ENCODE data around the gene BTNL2.

Gene BTNL2

DNA sequence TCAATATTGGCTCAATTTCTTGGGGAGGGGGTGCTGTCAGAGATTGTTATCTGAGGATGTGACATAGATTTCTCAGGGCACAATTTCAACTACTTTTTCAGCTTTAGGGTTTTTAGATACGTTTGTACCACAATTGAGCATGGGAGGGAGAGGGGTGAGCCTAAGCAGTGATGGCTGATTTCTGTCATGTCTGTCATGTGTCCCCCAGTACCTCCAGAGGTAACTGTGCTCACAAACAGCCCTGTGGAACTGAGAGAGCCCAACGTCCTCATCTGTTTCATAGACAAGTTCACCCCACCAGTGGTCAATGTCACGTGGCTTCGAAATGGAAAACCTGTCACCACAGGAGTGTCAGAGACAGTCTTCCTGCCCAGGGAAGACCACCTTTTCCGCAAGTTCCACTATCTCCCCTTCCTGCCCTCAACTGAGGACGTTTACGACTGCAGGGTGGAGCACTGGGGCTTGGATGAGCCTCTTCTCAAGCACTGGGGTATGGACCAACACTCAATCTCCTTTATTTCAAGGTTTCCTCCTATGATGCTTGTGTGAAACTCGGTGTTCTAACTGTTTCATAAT lies 36.1 kb upstream of the BTNL2 start:
- Histone ChIP-seq H3K4me1 (no peaks in the 10 kb centered on the region), H3K4me3 (no peak overlapping the region), H3K9me3 (no peaks in the 10 kb centered on the region), H3K27ac (no peak overlapping the region), H3K27me3 (peaks cover 0 to 8% of the 10 kb centered on the region in 2 donors), H3K36me3 (no peaks in the 10 kb centered on the region)
- TF ChIP-seq, protein P1, sequence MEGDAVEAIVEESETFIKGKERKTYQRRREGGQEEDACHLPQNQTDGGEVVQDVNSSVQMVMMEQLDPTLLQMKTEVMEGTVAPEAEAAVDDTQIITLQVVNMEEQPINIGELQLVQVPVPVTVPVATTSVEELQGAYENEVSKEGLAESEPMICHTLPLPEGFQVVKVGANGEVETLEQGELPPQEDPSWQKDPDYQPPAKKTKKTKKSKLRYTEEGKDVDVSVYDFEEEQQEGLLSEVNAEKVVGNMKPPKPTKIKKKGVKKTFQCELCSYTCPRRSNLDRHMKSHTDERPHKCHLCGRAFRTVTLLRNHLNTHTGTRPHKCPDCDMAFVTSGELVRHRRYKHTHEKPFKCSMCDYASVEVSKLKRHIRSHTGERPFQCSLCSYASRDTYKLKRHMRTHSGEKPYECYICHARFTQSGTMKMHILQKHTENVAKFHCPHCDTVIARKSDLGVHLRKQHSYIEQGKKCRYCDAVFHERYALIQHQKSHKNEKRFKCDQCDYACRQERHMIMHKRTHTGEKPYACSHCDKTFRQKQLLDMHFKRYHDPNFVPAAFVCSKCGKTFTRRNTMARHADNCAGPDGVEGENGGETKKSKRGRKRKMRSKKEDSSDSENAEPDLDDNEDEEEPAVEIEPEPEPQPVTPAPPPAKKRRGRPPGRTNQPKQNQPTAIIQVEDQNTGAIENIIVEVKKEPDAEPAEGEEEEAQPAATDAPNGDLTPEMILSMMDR (IDR thresholded peaks at IDR 0.05), result no peak
- intact Hi-C loops (cut with DNase I; ENCODE audit: low total_unique reads), result no loop called here
- DNase-seq, result no peak

DNA sequence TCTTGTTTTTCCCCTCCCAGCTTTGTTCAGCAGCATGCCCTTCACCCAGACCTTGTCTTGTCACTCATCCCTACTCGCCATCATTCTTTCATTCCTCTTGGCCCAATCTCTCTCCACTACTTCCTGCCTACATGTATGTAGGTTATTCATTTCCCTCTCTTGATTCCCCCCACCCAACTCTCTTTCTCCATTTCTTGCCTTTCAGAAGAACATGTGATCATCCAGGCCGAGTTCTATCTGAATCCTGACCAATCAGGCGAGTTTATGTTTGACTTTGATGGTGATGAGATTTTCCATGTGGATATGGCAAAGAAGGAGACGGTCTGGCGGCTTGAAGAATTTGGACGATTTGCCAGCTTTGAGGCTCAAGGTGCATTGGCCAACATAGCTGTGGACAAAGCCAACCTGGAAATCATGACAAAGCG lies 35.3 kb upstream of the BTNL2 start:
- H3K4me3 ChIP-seq, result no peak overlapping the region
- intact Hi-C loops (cut with DNase I; ENCODE audit: low total_unique reads), result no loop called here
- H3K27ac ChIP-seq, result no peak overlapping the region
- no peaks in the 10 kb centered on the region for H3K36me3 ChIP-seq
- H3K9me3 ChIP-seq, result no peaks in the 10 kb centered on the region
- no peak for DNase-seq
- H3K4me1 ChIP-seq, result no peaks in the 10 kb centered on the region
- TF ChIP-seq, protein P1 (IDR thresholded peaks at IDR 0.05), result no peak
- H3K27me3 ChIP-seq, result peaks cover 0 to 8% of the 10 kb centered on the region in 2 donors

DNA sequence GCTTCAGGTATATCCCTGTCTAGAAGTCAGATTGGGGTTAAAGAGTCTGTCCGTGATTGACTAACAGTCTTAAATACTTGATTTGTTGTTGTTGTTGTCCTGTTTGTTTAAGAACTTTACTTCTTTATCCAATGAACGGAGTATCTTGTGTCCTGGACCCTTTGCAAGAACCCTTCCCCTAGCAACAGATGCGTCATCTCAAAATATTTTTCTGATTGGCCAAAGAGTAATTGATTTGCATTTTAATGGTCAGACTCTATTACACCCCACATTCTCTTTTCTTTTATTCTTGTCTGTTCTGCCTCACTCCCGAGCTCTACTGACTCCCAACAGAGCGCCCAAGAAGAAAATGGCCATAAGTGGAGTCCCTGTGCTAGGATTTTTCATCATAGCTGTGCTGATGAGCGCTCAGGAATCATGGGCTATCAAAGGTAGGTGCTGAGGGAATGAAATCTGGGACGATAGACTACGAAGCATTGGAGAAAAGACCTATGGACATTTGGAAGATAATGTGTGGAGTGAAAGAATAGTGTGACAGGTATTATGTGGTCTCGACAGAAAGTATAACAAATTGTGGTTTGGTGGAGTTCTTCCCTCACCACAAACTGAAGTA lies 32.7 kb upstream of the BTNL2 start, which contains the start of gene HLA-DRA:
Gene HLA-DRA (plus strand): TSS at position 286 of the 613 bp plus-strand sequence. CDS start 64 bp downstream, at position 350.
- no peaks in the 10 kb centered on the region for H3K9me3 ChIP-seq
- H3K36me3 ChIP-seq, result no peaks in the 10 kb centered on the region
- DNase-seq, result no peak
- H3K27me3 ChIP-seq, result peaks cover 0 to 8% of the 10 kb centered on the region in 2 donors
- no peaks in the 10 kb centered on the region for H3K4me1 ChIP-seq
- intact Hi-C loops (cut with DNase I; ENCODE audit: low total_unique reads), result no loop called here
- no peak within 1 kb of the TSS for H3K27ac ChIP-seq
- TF ChIP-seq, protein P1 (IDR thresholded peaks at IDR 0.05), result no peak
- H3K4me3 ChIP-seq, result peak within 1 kb of the TSS; percentile 25 to 32

DNA sequence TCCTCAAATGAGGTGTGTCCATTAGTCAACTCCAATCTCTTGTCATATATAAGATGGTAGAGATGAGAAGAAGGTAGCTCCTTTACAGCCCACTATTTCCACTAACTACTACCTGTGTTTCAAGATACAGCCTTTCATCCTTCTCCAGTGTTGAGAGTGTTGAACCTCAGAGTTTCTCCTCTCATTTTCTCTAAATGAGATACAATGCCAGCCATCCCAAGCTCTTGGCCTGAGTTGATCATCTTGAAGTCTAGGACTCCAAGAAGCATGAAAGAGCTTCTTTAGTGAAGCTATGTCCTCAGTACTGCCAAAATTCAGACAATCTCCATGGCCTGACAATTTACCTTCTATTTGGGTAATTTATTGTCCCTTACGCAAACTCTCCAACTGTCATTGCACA lies 32.2 kb upstream of the BTNL2 start:
- DNase-seq, result no peak
- H3K36me3 ChIP-seq, result no peaks in the 10 kb centered on the region
- no peak overlapping the region for H3K4me3 ChIP-seq
- H3K4me1 ChIP-seq, result no peaks in the 10 kb centered on the region
- peaks cover 0 to 8% of the 10 kb centered on the region in 2 donors for H3K27me3 ChIP-seq
- TF ChIP-seq, protein P1 (IDR thresholded peaks at IDR 0.05), result no peak
- intact Hi-C loops (cut with DNase I; ENCODE audit: low total_unique reads), result no loop called here
- no peak overlapping the region for H3K27ac ChIP-seq
- H3K9me3 ChIP-seq, result no peaks in the 10 kb centered on the region

DNA sequence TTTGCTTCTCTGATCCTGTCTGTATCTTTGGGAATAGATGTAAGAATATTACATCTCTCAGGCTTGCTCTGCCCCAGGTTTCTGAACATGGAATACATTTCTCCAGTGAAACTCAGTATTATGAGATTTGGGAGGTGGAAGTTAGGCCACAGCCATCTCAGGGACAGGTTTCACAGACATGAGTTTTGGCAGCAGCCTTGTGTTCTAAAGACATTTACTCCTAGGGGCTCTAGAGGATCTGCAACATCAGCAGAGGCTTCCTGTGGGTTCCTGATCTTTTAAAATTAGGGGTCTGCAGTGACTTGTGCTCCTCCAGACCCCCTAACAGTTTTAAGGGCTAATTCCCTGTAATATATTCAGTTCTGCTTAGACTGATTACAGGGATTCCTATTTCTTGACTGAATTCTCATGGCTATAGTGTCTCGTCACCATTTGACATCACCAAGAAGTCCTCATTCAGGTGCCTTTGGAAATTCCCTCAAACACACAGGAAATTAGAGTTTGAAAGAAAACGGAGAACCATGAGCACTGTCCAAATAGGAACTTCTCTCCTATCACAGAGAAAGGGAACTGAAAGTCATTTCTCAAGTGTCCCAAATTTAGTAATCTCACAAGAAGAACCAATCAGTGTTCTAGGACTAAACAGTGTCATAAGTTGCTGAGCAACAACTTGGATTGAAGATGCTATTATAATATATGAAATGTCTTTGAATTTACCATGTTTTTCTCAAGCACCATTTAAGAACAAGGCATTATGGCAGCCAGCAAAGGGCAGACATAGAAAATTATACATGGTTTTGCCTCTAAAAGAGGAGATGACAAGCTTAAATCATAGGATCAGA lies 30.2 kb upstream of the BTNL2 start:
- no peaks in the 10 kb centered on the region for H3K27me3 ChIP-seq
- no peaks in the 10 kb centered on the region for H3K9me3 ChIP-seq
- TF ChIP-seq, protein P1 (IDR thresholded peaks at IDR 0.05), result no peak
- intact Hi-C loops (cut with DNase I; ENCODE audit: low total_unique reads), result no loop called here
- H3K36me3 ChIP-seq, result no peaks in the 10 kb centered on the region
- no peak overlapping the region for H3K27ac ChIP-seq
- no peak for DNase-seq
- H3K4me1 ChIP-seq, result no peaks in the 10 kb centered on the region
- no peak overlapping the region for H3K4me3 ChIP-seq

Measured in tibial artery (tissue), 4 donors.